Colonic mucosa (tissue), 4 donors: ENCODE results near the gene RAB12. TPM values are rescaled to one million over a fixed set of nuclear protein-coding genes. Genes with fewer than 3 reads are reported as not detected.
"Not testable (repeated sequence)": the region's sequence is repeated elsewhere in the genome, so short reads cannot be mapped to it uniquely, and the experiment has no call there.

Experiments
- DNase-seq: peaks from one replicate; pipeline ENCODE4 v3.0.0-alpha.2; 2020
- H3K27ac ChIP-seq: fragments of 200-600 bp; one replicate; pipeline ENCODE4 v1.8.0; 2021
- H3K27me3 ChIP-seq: fragments of 200-600 bp; one replicate; pipeline ENCODE4 v1.8.0; 2021
- H3K36me3 ChIP-seq: fragments of 200-600 bp; one replicate; pipeline ENCODE4 v1.8.0; 2021
- H3K4me1 ChIP-seq: fragments of 200-600 bp; one replicate; pipeline ENCODE4 v1.8.0; 2021; ENCODE audit warnings: mild to moderate bottlenecking
- H3K4me3 ChIP-seq: fragments of 200-600 bp; one replicate; pipeline ENCODE4 v1.8.0; 2021
- H3K9ac ChIP-seq, 2 donors: one replicate each; pipeline ENCODE4 v1.7.0; 2013; ENCODE audit warnings: control low read depth in 2 of 2, low read depth in 2 of 2, low read length in 2 of 2
- H3K9me3 ChIP-seq: fragments of 200-600 bp; one replicate; pipeline ENCODE4 v1.8.0; 2021
- intact Hi-C: fragments of 100-400 bp; cut with DNase I; formaldehyde crosslinking; loops from one replicate; pipeline ENCODE4 v1.14.1; 2022
- total RNA-seq, 2 donors: library from RNA; stranded (reverse); fragmentation: NEBNext Ultra II Directional in 1 of 2; extraction: Animal tissue kit (Norgen Biotek cat#: 25700) in 1 of 2; gene quantifications; one replicate each; pipeline ENCODE4 v1.2.1, GENCODE V29; 2021
- TF ChIP-seq, protein P1 (sequence below): fragments of 200-600 bp; IDR thresholded peaks from one replicate; pipeline ENCODE4 v1.8.0; 2022; ENCODE audit warnings: antibody characterized with exemption, mild to moderate bottlenecking
- donor health status: healthy.
- donor health status: DM: no; HTN: no; CAD: no.
- donor health status: DM: no; HTN: no; CAD: no.

Gene RAB12
- total RNA-seq, 2 donors from 2014 or later: 11.2 to 19.6 TPM

DNA sequence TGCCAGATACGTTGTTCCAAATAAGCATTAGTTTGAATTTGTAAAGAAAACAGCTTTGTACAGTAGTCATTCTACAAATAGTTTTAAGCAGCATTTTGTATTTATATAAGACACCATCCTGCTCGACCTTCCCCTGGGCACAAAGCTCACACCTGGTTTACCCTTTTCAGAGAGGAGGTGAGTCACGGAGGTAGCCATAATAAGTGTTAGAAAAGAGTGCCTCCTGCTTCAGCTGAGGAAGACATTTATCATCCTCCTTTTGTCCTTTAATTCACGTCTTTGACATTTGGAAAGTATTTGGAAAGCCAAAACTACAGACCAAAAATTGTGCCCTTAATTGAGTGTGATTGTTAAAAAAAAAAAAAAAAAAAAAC lies 6.8 kb downstream of the RAB12 start:
- H3K27me3 ChIP-seq: no peaks in the 10 kb centered on the region
- DNase-seq: no peak
- no peaks in the 10 kb centered on the region for H3K36me3 ChIP-seq
- H3K9ac ChIP-seq: no peak overlapping the region
- H3K4me3 ChIP-seq: no peak overlapping the region
- TF ChIP-seq, protein P1, sequence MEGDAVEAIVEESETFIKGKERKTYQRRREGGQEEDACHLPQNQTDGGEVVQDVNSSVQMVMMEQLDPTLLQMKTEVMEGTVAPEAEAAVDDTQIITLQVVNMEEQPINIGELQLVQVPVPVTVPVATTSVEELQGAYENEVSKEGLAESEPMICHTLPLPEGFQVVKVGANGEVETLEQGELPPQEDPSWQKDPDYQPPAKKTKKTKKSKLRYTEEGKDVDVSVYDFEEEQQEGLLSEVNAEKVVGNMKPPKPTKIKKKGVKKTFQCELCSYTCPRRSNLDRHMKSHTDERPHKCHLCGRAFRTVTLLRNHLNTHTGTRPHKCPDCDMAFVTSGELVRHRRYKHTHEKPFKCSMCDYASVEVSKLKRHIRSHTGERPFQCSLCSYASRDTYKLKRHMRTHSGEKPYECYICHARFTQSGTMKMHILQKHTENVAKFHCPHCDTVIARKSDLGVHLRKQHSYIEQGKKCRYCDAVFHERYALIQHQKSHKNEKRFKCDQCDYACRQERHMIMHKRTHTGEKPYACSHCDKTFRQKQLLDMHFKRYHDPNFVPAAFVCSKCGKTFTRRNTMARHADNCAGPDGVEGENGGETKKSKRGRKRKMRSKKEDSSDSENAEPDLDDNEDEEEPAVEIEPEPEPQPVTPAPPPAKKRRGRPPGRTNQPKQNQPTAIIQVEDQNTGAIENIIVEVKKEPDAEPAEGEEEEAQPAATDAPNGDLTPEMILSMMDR: no peak
- peaks cover 9% of the 10 kb centered on the region for H3K4me1 ChIP-seq
- no peaks in the 10 kb centered on the region for H3K9me3 ChIP-seq
- intact Hi-C loops: no loop called here
- no peak overlapping the region for H3K27ac ChIP-seq

DNA sequence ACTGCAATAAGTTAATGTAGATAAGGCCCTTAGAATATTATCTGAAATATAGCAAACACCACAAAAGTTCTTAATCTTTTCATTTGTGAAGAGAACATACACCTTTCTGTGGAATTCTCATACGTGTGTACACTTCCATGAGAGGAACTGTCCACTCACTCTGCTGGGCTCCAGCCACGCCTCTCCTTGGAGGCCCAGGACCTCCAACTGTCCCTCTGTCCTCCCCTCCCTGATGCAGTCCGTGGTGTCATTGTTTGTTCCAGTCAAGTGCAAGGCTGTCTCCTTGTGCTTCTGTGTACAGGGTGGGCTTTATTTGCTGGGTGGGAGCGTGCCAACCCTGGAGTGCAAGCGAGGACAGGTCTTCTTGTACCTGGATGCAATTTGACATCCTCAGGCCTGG lies 8.7 kb downstream of the RAB12 start:
- Histone ChIP-seq H3K4me1 (no peaks in the 10 kb centered on the region), H3K9ac (no peak overlapping the region)
- intact Hi-C loops: no loop called here

GRCh38 chr18:8619041-8619440 lies 9.8 kb downstream of the RAB12 start:
- TF ChIP-seq, protein P1: no peak
- Histone ChIP-seq H3K27ac (no peak overlapping the region), H3K36me3 (no peaks in the 10 kb centered on the region), H3K9me3 (no peaks in the 10 kb centered on the region), H3K4me1 (peaks cover 7% of the 10 kb centered on the region), H3K27me3 (no peaks in the 10 kb centered on the region), H3K4me3 (no peak overlapping the region), H3K9ac (no peak overlapping the region)
- DNase-seq: no peak
- intact Hi-C loops: no loop called here

More for the DNA sequence above, 8.7 kb downstream of the RAB12 start:
- DNase-seq: no peak
- Histone ChIP-seq H3K4me3 (no peak overlapping the region), H3K27me3 (no peaks in the 10 kb centered on the region), H3K9me3 (no peaks in the 10 kb centered on the region), H3K36me3 (no peaks in the 10 kb centered on the region), H3K27ac (no peak overlapping the region)
- TF ChIP-seq, protein P1: no peak

GRCh38 chr18:8619835-8620577 lies 10.8 kb downstream of the RAB12 start:
- TF ChIP-seq, protein P1: no peak
- Histone ChIP-seq H3K36me3 (no peaks in the 10 kb centered on the region), H3K4me1 (peaks cover 7% of the 10 kb centered on the region), H3K27ac (no peak overlapping the region), H3K9me3 (no peaks in the 10 kb centered on the region), H3K4me3 (no peak overlapping the region), H3K27me3 (no peaks in the 10 kb centered on the region), H3K9ac (no peak overlapping the region)
- intact Hi-C loops: no loop called here
- DNase-seq: no peak

DNA sequence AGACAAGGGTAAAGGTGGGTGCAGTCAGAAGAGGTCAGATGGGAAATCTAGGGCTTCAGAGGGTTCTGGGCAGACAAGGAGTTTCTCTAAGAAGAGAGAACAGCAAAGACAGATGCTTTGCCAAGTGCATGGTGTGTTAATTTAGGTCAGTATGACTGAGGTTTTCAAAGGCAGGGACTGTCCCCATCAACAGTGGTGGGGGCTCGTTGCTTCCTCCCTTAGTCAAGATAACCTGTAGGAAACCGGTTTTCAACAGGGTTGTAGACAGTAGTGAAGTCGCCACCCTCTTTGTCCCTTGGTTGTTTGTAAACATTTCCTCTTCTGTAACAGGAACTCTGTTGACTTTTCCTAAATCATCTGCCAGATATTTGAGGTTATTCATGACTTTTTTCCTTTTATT lies 11.6 kb downstream of the RAB12 start:
- H3K36me3 ChIP-seq: no peaks in the 10 kb centered on the region
- DNase-seq: no peak
- H3K27ac ChIP-seq: no peak overlapping the region
- H3K9ac ChIP-seq: no peak overlapping the region
- H3K9me3 ChIP-seq: no peaks in the 10 kb centered on the region
- TF ChIP-seq, protein P1: no peak
- H3K4me1 ChIP-seq: peaks cover 7% of the 10 kb centered on the region
- no peak overlapping the region for H3K4me3 ChIP-seq
- no peaks in the 10 kb centered on the region for H3K27me3 ChIP-seq
- intact Hi-C loops: no loop called here

- H3K4me1 ChIP-seq, H3K36me3 ChIP-seq, H3K4me3 ChIP-seq, H3K9ac ChIP-seq, H3K9me3 ChIP-seq, H3K27ac ChIP-seq, H3K27me3 ChIP-seq, intact Hi-C loops, DNase-seq: not testable (repeated sequence)
Observed at GRCh38 chr18:8622625-8623024, 13.4 kb downstream of the RAB12 start.
